Upper lobe of left lung (tissue), 6 donors: ENCODE results near the gene TMEM91. TPM values are rescaled to one million over a fixed set of nuclear protein-coding genes. Genes with fewer than 3 reads are reported as not detected.

Experiments used
- ATAC-seq, 2 donors: fragments of 200-7000 bp; cut with Tn5 transposase; one replicate each; pipeline ENCODE4 v1.9.1; 2022; ENCODE audit warnings: mild to moderate bottlenecking in 2 of 2, moderate library complexity in 2 of 2; ENCODE audit not compliant: low FRiP score in 2 of 2
- DNase-seq, 2 donors: peaks; one replicate each; pipeline ENCODE4 v3.0.0-alpha.2; 2019 to 2020
- H3K27ac ChIP-seq, 4 donors: fragments of 200-600 bp; sonication (generic); one replicate each; pipeline ENCODE4 v1.5.1; 2016 to 2019
- H3K27me3 ChIP-seq, 4 donors: fragments of 200-600 bp; sonication (generic); one replicate each; pipeline ENCODE4 v1.5.1; 2017 to 2019
- H3K36me3 ChIP-seq, 4 donors: fragments of 200-600 bp; sonication (generic); one replicate each; pipeline ENCODE4 v1.5.1; 2016 to 2019
- H3K4me1 ChIP-seq, 4 donors: fragments of 200-600 bp; sonication (generic); one replicate each; pipeline ENCODE4 v1.5.1; 2018 to 2019
- H3K4me3 ChIP-seq, 4 donors: fragments of 200-600 bp; sonication (generic); one replicate each; pipeline ENCODE4 v1.5.1; 2017 to 2019; ENCODE audit warnings: mild to moderate bottlenecking in 2 of 4, moderate library complexity in 1 of 4
- H3K9me3 ChIP-seq, 4 donors: fragments of 200-600 bp; sonication (generic); one replicate each; pipeline ENCODE4 v1.5.1; 2018 to 2019
- EP300 ChIP-seq, 4 donors: sonication (generic); formaldehyde crosslinking; IDR thresholded peaks; one replicate each; pipeline ENCODE4 v1.5.1; 2017; ENCODE audit warnings: antibody characterized with exemption in 4 of 4, control low read depth in 2 of 4
- POLR2A ChIP-seq, 4 donors: fragments of 450-650 bp; IDR thresholded peaks; one replicate each; pipeline ENCODE4 v1.5.1; 2016 to 2017; ENCODE audit warnings: antibody characterized with exemption in 4 of 4, mild to moderate bottlenecking in 2 of 4
- POLR2AphosphoS5 ChIP-seq, 2 donors: sonication (generic); formaldehyde crosslinking; IDR thresholded peaks; one replicate each; pipeline ENCODE4 v1.5.1; 2017; ENCODE audit warnings: antibody characterized with exemption in 2 of 2
- WGBS, 2 donors: methylation state at CpG; one replicate each; pipeline ENCODE4 v1.1.5; 2017 to 2018; 5-methylcytosine and 5-hydroxymethylcytosine counted together
- total RNA-seq, 6 donors: library from RNA; depleted of rRNA in 4 of 6; stranded (reverse); fragments of >200 nt in 4 of 6; gene quantifications; one replicate each; pipeline versions ENCODE4 v1.1.0 to v1.2.1, GENCODE V29; 2016 to 2021
- TF ChIP-seq, protein P1 (sequence below), 6 experiments: fragments of 450-650 bp in 4 of 6; fragments of 200-600 bp in 2 of 6; sonication (generic) in 2 of 6; IDR thresholded peaks; one replicate each; pipeline ENCODE4 v1.5.1; 2016 to 2019; ENCODE audit warnings: antibody characterized with exemption in 6 of 6
- donor health status: DM: no; HTN: no; CAD: no; lungs with moderate emphysema.
- donor health status: DM: no; HTN: yes; CAD: no; lungs with severe emphysema.

Gene TMEM91
- total RNA-seq, 6 donors from 2014 or later, result 18.7 to 65.0 (median 29.3) TPM

DNA sequence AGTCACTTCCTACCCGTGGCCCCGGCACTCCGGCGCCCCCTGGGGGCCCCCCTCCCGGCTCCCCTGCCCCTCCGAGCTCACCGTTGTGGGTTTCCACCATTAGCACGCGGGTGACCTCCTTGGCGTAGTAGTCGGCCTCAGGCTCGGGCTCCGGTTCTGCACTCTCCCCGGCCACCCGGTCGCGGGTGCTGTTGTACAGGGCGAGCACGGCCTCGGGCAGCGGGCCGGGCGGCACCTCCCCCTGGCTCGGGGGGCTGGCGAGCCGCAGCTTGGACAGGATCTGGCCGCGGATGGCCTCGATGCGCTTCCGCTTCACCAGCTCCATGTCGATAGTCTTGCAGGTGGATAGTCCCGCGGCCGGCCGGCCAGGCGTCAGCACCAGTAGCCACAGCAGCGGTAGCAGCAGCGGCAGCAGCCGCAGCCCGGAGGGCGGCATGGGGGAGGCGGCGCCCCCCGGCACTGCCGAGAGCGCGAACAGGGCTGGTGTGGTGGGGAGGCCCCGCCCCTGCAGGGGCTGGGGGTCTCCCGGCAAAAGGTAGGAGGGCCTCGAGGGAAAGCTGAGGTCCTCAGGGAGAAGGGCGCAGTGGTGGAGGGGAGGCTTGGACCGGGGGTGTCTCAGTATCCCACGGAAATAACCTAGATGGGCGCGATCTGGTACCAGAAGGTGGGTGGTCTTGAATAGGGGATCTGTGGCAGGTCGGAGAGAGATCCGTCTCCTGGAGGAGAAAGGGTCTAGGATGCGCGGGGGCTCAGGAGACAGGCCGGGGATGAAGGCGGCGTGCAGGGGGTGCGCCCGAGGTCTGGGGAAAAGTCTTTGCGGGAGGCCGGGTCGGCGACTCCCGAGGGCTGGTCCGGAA is 23.5 kb upstream of the TMEM91 start:
- H3K27me3 ChIP-seq, result no peaks in the 10 kb centered on the region
- H3K4me1 ChIP-seq, result peaks cover 45 to 89% (median 63%) of the 10 kb centered on the region in 4 donors
- 0 to 1% methylated on average over 33 to 62 of the region's 71 CpGs for WGBS, 2 donors
- ATAC-seq (peak; percentile 12 to 42), DNase-seq (peak; percentile 79 to 95)
- H3K4me3 ChIP-seq, result peak overlapping the region; percentile 59 to 90 (median 77)
- H3K27ac ChIP-seq, result peak overlapping the region; percentile 75 to 95 (median 89)
- TF ChIP-seq EP300 (IDR thresholded peaks at IDR 0.05) (no peak), POLR2AphosphoS5 (IDR thresholded peaks at IDR 0.05) (no peak), POLR2A (IDR thresholded peaks at IDR 0.05) (no peak)
- TF ChIP-seq, protein P1, sequence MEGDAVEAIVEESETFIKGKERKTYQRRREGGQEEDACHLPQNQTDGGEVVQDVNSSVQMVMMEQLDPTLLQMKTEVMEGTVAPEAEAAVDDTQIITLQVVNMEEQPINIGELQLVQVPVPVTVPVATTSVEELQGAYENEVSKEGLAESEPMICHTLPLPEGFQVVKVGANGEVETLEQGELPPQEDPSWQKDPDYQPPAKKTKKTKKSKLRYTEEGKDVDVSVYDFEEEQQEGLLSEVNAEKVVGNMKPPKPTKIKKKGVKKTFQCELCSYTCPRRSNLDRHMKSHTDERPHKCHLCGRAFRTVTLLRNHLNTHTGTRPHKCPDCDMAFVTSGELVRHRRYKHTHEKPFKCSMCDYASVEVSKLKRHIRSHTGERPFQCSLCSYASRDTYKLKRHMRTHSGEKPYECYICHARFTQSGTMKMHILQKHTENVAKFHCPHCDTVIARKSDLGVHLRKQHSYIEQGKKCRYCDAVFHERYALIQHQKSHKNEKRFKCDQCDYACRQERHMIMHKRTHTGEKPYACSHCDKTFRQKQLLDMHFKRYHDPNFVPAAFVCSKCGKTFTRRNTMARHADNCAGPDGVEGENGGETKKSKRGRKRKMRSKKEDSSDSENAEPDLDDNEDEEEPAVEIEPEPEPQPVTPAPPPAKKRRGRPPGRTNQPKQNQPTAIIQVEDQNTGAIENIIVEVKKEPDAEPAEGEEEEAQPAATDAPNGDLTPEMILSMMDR (IDR thresholded peaks at IDR 0.05), result peak; percentile 29 to 72 (median 44)
- no peaks in the 10 kb centered on the region for H3K9me3 ChIP-seq
- peaks cover 0 to 6% (median 3%) of the 10 kb centered on the region in 4 donors for H3K36me3 ChIP-seq

DNA sequence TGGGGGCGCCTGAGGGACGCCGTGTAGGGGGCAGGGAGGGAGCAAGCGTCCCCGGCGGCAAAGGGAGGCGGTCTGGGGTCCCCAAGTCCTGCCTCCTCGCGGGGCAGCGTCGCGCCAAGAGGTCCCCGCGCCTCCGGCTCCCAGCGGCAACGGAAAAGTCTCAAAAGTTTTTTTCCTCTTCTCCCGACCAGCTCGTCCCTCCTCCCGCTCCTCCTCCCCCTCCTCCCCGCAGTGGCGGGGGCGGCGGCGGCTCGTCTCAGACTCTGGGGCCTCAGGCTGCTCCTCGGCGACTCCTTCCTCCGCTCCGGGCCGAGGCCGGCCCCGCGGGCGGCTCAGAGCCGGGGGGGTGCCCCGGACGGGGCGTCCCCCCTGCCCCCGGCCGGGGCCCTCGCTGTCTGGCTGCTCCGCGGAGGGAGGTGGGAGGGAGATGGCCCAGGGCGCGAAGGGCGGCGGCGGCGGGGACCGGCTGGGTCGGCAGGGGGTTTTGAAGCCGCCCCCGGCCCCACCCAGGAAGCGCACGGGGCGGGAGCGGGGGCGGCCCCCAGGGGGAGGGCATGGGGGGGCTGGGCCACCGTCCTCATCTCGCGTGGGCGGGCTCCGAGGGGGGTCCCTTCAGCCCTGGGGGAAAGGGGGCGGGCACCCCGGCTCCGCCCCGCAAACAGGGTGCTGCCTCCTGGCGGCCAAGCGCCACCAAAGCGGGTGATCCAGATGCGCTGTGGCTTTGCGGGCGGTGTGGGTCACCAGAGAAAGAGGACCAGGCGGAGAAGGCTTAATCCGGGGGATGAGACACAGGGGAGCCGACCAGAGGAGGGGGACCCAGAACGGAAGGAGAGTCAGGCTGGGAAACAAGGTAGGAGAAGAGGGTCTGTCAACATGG is 22.6 kb upstream of the TMEM91 start, which contains the start of gene TGFB1:
Gene TGFB1, minus strand, starts transcription at position 457 of the 877 bp plus-strand sequence. CDS start 878 bp downstream, outside the sequence.
- no peaks in the 10 kb centered on the region for H3K36me3 ChIP-seq
- DNase-seq (peak; percentile 92 to 97), ATAC-seq (peak; percentile 85 to 88)
- WGBS, 2 donors, result 1 to 2% methylated on average over 12 to 40 of the region's 78 CpGs
- peaks cover 45 to 93% (median 63%) of the 10 kb centered on the region in 4 donors for H3K4me1 ChIP-seq
- no peaks in the 10 kb centered on the region for H3K9me3 ChIP-seq
- TF ChIP-seq POLR2A (IDR thresholded peaks at IDR 0.05), result peak in 2 of 4 donors; percentile 49 to 85
- peak; percentile 63 to 68 for TF ChIP-seq POLR2AphosphoS5 (IDR thresholded peaks at IDR 0.05)
- no peak for TF ChIP-seq EP300 (IDR thresholded peaks at IDR 0.05)
- TF ChIP-seq, protein P1 (IDR thresholded peaks at IDR 0.05), result peak; percentile 86 to 93 (median 91)
- H3K4me3 ChIP-seq, result peak within 1 kb of the TSS; percentile 59 to 90 (median 77)
- peak within 1 kb of the TSS; percentile 75 to 95 (median 89) for H3K27ac ChIP-seq
- H3K27me3 ChIP-seq, result no peaks in the 10 kb centered on the region

DNA sequence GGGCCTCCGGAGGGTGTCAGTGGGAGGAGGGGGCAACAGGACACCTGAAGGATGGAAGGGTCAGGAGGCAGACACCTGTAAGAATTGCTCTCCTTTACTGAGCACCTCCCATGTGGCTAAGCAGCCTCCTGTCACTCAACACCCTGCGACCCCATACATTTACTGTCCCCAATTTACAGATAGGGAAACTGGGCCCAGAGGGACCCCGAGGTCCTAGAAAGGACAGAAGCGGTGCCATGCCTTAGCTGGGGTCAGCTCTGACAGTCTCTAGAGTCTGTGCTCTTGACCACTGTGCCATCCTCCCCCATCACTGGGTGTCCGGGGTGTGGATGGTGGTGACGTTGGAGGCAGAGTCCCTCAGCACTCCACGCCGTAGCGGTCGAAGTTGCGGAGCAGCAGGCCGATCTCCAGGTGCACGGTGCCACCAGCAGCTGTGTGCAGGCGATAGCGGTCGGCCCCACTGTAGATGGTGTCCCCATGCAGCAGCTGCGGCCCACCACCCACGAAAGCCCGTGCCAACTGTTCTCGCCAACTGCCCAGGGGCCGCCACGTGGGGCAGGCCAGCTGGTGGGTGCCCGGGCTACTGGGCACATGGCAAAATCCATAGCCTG is 21.9 kb upstream of the TMEM91 start:
- Histone ChIP-seq H3K27me3 (no peaks in the 10 kb centered on the region), H3K36me3 (no peaks in the 10 kb centered on the region), H3K4me1 (peaks cover 38 to 86% (median 58%) of the 10 kb centered on the region in 4 donors), H3K4me3 (peak overlapping the region; percentile 59 to 90 (median 77)), H3K27ac (peak overlapping the region; percentile 75 to 95 (median 89)), H3K9me3 (no peaks in the 10 kb centered on the region)
- WGBS, 2 donors, result 81 to 87% methylated on average over 5 to 22 of the region's 23 CpGs
- TF ChIP-seq, protein P1 (IDR thresholded peaks at IDR 0.05), result peak in 1 of 6 experiments; percentile 3
- TF ChIP-seq EP300 (IDR thresholded peaks at IDR 0.05), result no peak
- ATAC-seq (no peak), DNase-seq (peak in 1 of 2 donors; percentile 84)

DNA sequence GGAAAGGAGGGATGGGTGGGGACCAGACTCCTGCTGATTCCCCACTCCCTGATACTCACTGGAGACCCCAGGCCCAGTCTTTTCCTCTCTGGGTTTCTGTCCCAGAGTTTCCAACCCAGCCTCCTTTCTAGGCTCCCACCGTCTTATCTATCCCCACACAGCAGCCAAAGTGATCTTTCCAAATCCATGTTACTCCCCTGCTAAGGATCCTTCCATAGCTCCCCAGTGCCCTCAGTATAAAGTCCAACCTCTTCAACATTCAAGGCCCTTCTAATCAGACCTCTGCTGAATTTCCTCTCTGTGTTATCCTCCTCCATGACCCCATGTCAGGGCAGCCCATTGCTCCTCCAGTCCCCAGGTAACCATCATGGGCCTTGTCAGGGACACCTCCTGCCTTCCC is 21.3 kb upstream of the TMEM91 start:
- H3K36me3 ChIP-seq, result no peaks in the 10 kb centered on the region
- WGBS, 2 donors, result 95 to 100% methylated on average over 1 of the region's 1 CpG
- ATAC-seq, result no peak
- no peaks in the 10 kb centered on the region for H3K27me3 ChIP-seq
- H3K9me3 ChIP-seq, result no peaks in the 10 kb centered on the region
- H3K4me3 ChIP-seq, result no peak overlapping the region
- H3K4me1 ChIP-seq, result peaks cover 33 to 80% (median 53%) of the 10 kb centered on the region in 4 donors
- H3K27ac ChIP-seq, result peak overlapping the region in 3 of 4 donors; percentile 89 to 95 (median 89)
- TF ChIP-seq, protein P1 (IDR thresholded peaks at IDR 0.05), result no peak
- TF ChIP-seq POLR2A (IDR thresholded peaks at IDR 0.05) (no peak), POLR2AphosphoS5 (IDR thresholded peaks at IDR 0.05) (no peak), EP300 (IDR thresholded peaks at IDR 0.05) (no peak)
- no peak for DNase-seq
